Breast epithelium (tissue), 3 donors: ENCODE results near the gene CDHR2.

Experiments
- CTCF ChIP-seq, 3 donors: fragments of 450-650 bp; IDR thresholded peaks; one replicate each; pipeline ENCODE4 v1.5.1; 2016 to 2017; ENCODE audit warnings: antibody characterized with exemption in 3 of 3, mild to moderate bottlenecking in 3 of 3, moderate library complexity in 3 of 3
- POLR2A ChIP-seq: fragments of 450-650 bp; IDR thresholded peaks from one replicate; pipeline ENCODE4 v1.6.1; 2016; ENCODE audit warnings: antibody characterized with exemption, mild to moderate bottlenecking, moderate library complexity
- POLR2AphosphoS5 ChIP-seq, 3 donors: sonication (generic); formaldehyde crosslinking; IDR thresholded peaks; one replicate each; pipeline ENCODE4 v1.6.1; 2017; ENCODE audit warnings: antibody characterized with exemption in 3 of 3

- no peak for TF ChIP-seq POLR2AphosphoS5 (IDR thresholded peaks at IDR 0.05)
- no peak for TF ChIP-seq CTCF (IDR thresholded peaks at IDR 0.05)
- TF ChIP-seq POLR2A = no peak
These were observed 14.5 kb upstream of the CDHR2 start for GRCh38 chr5:176534640-176535039.
